RCC 7860 (cell line): ENCODE data around the gene BCL2.
"Not testable (repeated sequence)": the region's sequence is repeated elsewhere in the genome, so short reads cannot be mapped to it uniquely, and the experiment has no call there.

ENCODE experiments used
- DNase-seq: peaks from one replicate; pipeline ENCODE4 v3.0.0-alpha.2; 2015; ENCODE audit warnings: low spot score
- FAIRE-seq: peaks from 2 replicates; lab custom pipeline; 2012; peaks lifted over from hg19 to GRCh38; lab: Jason Lieb, UNC

The BCL2 gene

DNA sequence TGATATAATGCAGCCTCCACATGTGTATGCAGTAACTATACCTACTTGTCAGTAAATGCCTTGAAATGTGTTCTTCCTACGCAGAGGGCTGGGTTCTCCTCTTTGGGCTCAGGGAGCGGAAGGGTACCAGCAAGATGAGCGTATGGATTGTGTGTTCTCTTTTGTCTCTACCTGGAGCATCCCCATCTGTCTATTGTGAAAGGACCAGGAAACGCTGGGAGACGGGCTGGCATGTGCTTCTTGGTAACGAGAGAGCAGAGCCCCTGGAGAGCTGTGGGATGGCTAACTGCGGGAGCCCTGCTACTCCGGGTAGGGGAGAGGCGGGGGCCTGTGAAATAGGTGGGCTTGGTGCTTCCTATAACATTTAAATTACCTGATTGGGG lies 80.9 kb downstream of the BCL2 start:
- DNase-seq (no peak), FAIRE-seq (no peak)

- FAIRE-seq (peak; percentile 94), DNase-seq (peak; percentile 79)
These were observed 81.5 kb downstream of the BCL2 start for GRCh38 chr18:63237881-63238692.

- FAIRE-seq (no peak), DNase-seq (peak; percentile 13)
These were observed 82.4 kb downstream of the BCL2 start for GRCh38 chr18:63236921-63237846.

- FAIRE-seq (no peak), DNase-seq (no peak)
These were observed 83.2 kb downstream of the BCL2 start for GRCh38 chr18:63236406-63236805.

- not testable (repeated sequence) for DNase-seq, FAIRE-seq
These were observed 83.6 kb downstream of the BCL2 start for GRCh38 chr18:63235920-63236319.

- DNase-seq (no peak), FAIRE-seq (no peak)
These were observed 84.7 kb downstream of the BCL2 start for GRCh38 chr18:63234841-63235240.

DNA sequence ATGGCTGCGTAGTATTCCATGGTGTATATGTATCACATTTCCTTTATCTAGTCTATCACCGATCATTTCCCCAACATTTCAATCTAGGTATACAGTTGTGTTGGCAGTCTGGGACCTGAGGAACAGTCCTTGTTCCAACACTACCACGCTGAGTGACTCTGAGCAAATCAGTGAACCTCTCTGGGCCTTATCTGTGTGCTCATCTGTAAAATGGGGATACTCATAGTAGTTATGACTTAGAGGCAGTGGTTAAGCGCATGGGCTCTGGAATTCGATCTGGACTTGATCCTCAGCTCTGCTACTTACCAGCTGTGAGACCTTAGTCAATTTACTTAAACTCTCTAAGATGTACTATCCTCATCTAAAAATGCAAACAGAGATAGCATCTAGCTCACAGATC lies 85.1 kb downstream of the BCL2 start:
- DNase-seq (no peak), FAIRE-seq (no peak)

DNA sequence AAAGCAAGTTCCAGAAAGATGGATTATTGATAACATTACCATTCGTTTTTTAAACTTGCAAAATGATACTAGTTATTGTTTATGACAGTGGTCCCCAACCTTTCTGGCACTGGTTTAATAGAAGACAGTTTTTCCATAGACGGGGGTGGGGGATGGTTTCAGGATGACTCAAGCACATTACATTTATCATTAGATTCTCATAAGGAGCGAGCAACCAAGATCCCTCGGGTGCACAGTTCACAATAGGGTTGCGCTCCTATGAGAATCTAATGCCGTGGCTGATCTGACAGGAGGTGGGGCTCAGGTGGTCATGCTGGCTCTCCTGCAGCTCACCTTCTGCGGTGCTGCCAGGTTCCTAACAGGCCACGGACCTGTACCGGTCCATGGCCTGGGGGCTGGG lies 86.2 kb downstream of the BCL2 start:
- DNase-seq, result no peak
- no peak for FAIRE-seq

GRCh38 chr18:63232826-63233225 lies 86.7 kb downstream of the BCL2 start:
- no peak for FAIRE-seq
- no peak for DNase-seq

DNA sequence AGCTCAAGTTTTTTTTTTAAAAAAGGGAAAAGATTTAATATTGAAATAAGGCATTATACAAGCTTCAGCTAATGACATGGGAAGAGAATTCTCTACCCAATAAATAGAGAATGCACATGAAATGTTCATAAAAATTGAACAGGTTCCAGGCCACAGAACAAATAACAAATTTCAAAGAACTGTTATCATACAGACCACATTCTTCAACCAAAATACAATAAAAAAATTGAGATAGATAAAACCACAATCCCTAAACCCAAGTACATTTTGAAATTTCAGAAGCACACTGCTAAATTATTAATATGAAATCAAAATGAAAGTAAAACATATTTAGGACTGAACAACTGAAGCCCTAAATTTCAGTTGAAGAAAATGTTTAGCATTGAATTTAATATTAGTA lies 89.6 kb downstream of the BCL2 start:
- FAIRE-seq (peak; percentile 15), DNase-seq (no peak)

GRCh38 chr18:63225434-63225833 lies 94.1 kb downstream of the BCL2 start:
- FAIRE-seq, result no peak
- no peak for DNase-seq

- no peak for FAIRE-seq
These were observed 94.9 kb downstream of the BCL2 start for GRCh38 chr18:63224630-63225029.

GRCh38 chr18:63223837-63224236 lies 95.7 kb downstream of the BCL2 start:
- no peak for DNase-seq
- no peak for FAIRE-seq

More at GRCh38 chr18:63224630-63225029, 94.9 kb downstream of the BCL2 start:
- no peak for DNase-seq

DNA sequence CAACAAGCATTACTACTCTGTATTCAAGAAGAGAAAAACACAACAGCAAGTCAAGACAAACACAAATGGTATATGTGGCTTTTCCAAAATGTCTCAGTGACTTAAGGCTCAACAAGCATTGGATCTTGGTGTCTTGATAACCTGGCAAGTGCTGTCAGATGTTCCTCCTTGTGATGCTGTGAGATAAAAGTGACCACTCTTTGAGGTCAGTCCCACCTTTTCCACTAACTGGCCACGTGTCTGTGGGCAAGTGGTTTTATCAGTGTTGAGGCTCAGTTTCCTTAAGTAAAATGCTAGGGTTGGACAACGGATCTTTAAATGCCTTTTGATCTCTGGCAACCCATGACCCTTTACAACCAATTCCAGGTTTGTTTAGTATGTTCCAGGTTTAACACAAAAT lies 98.7 kb downstream of the BCL2 start:
- no peak for FAIRE-seq
- no peak for DNase-seq

DNA sequence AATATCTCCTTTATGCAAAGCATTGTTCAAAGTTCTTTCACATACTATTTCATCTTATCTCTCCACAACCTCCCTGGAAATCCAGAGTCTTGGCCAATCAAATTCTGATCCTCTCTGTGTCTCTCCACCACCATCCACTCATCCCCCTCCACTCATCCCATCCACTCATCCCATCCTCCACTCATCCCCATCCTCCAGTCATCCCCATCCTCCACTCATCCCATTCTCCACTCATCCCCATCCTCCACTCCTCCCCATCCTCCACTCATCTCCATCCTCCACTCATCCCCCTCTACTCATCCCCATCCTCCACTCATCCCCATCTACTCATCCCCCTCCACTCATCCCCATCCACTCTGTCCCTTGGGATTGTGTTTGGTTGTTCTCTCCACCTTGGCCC lies 101.1 kb downstream of the BCL2 start:
- no peak for DNase-seq

GRCh38 chr18:63216516-63217311 lies 102.9 kb downstream of the BCL2 start:
- DNase-seq, result no peak
- FAIRE-seq, result no peak

More for the DNA sequence above, 101.1 kb downstream of the BCL2 start:
- no peak for FAIRE-seq

DNA sequence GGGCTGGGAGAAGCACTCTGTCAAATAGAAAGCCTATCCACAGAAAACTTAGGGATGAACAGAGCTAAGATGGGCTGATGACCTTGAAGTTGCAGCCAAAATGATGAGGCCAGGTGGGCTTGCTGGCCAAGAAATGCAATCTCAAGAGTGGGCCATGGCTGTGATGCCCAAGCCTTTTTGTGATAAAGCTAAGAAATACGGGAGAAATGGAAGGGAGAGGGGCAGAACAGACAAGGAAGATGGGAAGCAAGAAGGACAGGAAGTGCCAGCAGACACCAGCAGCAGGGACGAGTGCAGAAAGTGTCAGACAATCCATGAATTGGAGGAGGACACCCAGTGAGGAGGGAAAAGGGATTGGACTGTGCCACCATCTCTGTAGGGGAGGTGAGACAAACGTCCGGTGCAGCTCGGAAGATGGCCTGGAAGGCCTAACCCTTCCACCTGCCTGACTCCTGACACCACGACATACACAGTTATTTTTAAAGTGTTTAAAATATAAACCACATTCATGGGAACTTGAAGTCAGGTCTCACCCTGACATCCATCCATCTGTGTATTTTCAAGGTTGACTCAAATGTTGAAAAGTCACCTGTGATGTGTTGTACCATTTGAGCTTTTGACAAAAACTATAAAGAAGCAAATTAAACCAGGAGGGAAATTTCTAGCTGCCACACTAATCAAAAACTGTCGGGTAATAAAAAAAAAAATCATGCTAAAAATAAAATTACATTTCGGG lies 105.5 kb downstream of the BCL2 start:
- FAIRE-seq (no peak), DNase-seq (no peak)

DNA sequence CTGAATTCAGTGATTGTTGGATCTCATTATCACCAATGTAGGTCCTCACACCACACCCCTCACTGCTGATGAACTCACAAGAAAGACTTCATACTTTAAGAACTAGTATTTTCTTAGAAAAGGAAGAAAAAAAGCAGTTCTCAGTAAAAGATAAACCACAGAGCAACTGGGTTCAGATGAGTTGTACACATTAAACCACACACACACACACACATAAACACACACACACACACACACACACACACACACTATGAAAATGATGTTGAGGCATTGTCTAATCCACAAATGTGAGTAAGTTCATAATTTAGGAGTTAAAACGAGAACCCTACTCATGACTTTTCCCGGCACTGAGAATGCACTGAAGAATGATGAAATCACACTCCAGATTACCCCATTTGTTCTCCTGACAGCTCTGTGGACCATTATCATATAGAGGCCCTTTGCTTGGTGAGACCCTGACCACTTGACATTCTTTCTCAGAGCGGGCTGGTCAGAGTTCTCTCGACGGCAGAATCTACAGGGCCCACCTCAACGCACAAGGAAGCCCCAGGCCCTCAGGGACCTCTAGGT lies 106.2 kb downstream of the BCL2 start:
- no peak for DNase-seq

DNA sequence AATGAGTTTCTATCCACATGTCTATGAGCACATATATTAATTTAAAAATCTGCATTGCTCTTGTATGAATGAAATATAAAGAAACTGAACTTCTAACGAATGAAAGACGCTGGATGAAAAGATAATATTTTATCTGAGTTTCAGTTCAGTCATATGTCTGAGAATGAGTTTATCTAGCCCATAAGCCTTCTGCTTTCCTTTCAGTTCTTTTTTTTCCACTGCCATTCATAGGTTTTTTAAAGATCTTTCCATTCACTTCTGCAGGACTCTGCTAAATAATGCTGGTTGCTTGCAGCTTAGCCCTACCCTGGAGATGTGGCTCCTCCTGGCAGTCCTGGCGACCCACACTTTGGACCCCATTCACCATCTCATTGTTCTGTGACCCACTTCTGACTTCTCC lies 109.0 kb downstream of the BCL2 start:
- FAIRE-seq (no peak), DNase-seq (no peak)

More for the DNA sequence above, 106.2 kb downstream of the BCL2 start:
- FAIRE-seq, result no peak

- no peak for FAIRE-seq
- DNase-seq, result no peak
These were observed 110.9 kb downstream of the BCL2 start for GRCh38 chr18:63208676-63209075.
